ENCODE results near the gene LOXHD1. TPM values are rescaled to one million over a fixed set of nuclear protein-coding genes. Genes with fewer than 3 reads are reported as not detected.

The LOXHD1 gene
- total RNA-seq, 1 experiment from 2014 or later = not detected

DNA sequence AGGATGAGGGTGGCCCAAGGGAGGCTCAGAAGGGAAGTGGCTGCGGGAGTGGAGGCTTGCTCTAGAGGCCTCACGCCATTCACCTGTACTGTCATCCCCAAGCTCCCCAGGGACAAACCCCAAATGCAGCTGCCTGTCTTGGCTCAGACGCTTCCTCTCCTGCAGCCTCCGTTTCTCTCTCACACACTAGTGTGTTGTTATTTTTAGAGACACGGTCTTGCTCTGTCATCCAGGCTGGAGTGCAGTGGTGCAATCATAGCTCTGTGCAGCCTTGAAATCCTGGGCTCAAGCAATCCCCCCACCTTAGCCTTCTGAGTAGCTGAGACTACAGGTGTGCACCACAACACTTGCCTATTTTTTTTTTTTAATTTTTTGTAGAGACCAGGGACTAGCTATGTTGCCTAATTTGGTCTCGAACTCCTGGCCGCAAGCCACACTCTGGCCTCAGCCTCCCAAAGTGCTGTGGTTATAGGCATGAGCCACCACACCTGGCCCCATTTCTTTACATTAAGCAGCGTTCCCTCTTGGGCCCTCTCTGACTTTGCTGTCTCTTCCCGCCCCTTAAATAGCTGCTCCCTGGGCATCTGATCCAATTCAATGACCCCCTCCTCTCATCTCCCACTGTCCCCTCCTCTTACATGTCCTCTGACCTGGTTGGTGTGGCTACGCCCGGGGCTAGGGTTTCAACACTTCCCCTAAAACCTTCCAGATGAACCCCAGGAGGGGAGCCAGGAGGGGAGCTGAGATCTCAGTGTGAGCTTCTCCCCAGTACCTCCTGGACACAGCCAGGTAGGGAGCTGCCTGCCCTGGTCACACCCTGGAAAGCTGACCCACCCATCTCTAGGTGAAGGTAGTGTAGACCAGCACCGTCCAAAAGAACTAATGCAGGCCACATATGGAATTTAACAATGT lies 24.0 kb upstream of the LOXHD1 start:
- ChIA-PET CTCF (no interaction called here), POLR2A (no interaction called here)
- ATAC-seq = no peak
- TF ChIP-seq, protein P1, sequence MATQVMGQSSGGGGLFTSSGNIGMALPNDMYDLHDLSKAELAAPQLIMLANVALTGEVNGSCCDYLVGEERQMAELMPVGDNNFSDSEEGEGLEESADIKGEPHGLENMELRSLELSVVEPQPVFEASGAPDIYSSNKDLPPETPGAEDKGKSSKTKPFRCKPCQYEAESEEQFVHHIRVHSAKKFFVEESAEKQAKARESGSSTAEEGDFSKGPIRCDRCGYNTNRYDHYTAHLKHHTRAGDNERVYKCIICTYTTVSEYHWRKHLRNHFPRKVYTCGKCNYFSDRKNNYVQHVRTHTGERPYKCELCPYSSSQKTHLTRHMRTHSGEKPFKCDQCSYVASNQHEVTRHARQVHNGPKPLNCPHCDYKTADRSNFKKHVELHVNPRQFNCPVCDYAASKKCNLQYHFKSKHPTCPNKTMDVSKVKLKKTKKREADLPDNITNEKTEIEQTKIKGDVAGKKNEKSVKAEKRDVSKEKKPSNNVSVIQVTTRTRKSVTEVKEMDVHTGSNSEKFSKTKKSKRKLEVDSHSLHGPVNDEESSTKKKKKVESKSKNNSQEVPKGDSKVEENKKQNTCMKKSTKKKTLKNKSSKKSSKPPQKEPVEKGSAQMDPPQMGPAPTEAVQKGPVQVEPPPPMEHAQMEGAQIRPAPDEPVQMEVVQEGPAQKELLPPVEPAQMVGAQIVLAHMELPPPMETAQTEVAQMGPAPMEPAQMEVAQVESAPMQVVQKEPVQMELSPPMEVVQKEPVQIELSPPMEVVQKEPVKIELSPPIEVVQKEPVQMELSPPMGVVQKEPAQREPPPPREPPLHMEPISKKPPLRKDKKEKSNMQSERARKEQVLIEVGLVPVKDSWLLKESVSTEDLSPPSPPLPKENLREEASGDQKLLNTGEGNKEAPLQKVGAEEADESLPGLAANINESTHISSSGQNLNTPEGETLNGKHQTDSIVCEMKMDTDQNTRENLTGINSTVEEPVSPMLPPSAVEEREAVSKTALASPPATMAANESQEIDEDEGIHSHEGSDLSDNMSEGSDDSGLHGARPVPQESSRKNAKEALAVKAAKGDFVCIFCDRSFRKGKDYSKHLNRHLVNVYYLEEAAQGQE (IDR thresholded peaks at IDR 0.05; ENCODE audit: insufficient read depth in 1 of 2, low read depth in 2 of 2, low read length in 1 of 2) = no peak
- no peak for TF ChIP-seq TCF7L2 (IDR thresholded peaks at IDR 0.05; ENCODE audit: low read depth, low read length)
- no peak for TF ChIP-seq CTCF (IDR thresholded peaks at IDR 0.05)
- no peak for TF ChIP-seq SIN3A (IDR thresholded peaks at IDR 0.05; ENCODE audit: borderline replicate concordance, insufficient read depth, low read depth, low read length)
- TF ChIP-seq POLR2AphosphoS5 (IDR thresholded peaks at IDR 0.05; ENCODE audit: low read depth, low read length) = no peak
- no peak overlapping the region for H3K4me3 ChIP-seq (ENCODE audit: low read depth in 2 of 2, low read length in 2 of 2)
- in situ Hi-C loops (cut with HindIII; ENCODE audit: low pct_unique_long_range_greater_than_20kb, low sequenced_read_pairs) = no loop called here
- BruUV-seq (replicated peaks) = no TSS peak
- H3K36me3 ChIP-seq (ENCODE audit: control insufficient read depth, insufficient read depth, low read length) = no peaks in the 10 kb centered on the region
- no peak overlapping the region for H3K27ac ChIP-seq (ENCODE audit: low read length)
- no peak for DNase-seq (ENCODE audit: low read depth, low spot score)
- H3K27me3 ChIP-seq (ENCODE audit: control insufficient read depth, insufficient read depth, low read length) = no peaks in the 10 kb centered on the region
- no peaks in the 10 kb centered on the region for H3K9me3 ChIP-seq (ENCODE audit: control insufficient read depth, insufficient read depth, low read depth, low read length)
- H3K4me1 ChIP-seq (ENCODE audit: control insufficient read depth, insufficient read depth, low read length) = peaks cover 10% of the 10 kb centered on the region
- intact Hi-C loops (cut with micrococcal nuclease; ENCODE audit: unreplicated experiment) = no loop called here

GRCh38 chr18:46679846-46680598 lies 23.0 kb upstream of the LOXHD1 start:
- intact Hi-C loops (cut with micrococcal nuclease; ENCODE audit: unreplicated experiment) = no loop called here
- TF ChIP-seq, protein P1 (IDR thresholded peaks at IDR 0.05; ENCODE audit: insufficient read depth in 1 of 2, low read depth in 2 of 2, low read length in 1 of 2) = no peak
- TF ChIP-seq CTCF (IDR thresholded peaks at IDR 0.05) = no peak
- no peak for TF ChIP-seq SIN3A (IDR thresholded peaks at IDR 0.05; ENCODE audit: borderline replicate concordance, insufficient read depth, low read depth, low read length)
- no peak for TF ChIP-seq TCF7L2 (IDR thresholded peaks at IDR 0.05; ENCODE audit: low read depth, low read length)
- TF ChIP-seq POLR2AphosphoS5 (IDR thresholded peaks at IDR 0.05; ENCODE audit: low read depth, low read length) = no peak
- peaks cover 10% of the 10 kb centered on the region for H3K4me1 ChIP-seq (ENCODE audit: control insufficient read depth, insufficient read depth, low read length)
- ATAC-seq = no peak
- POLR2A ChIA-PET = no interaction called here
- no peaks in the 10 kb centered on the region for H3K9me3 ChIP-seq (ENCODE audit: control insufficient read depth, insufficient read depth, low read depth, low read length)
- in situ Hi-C loops (cut with HindIII; ENCODE audit: low pct_unique_long_range_greater_than_20kb, low sequenced_read_pairs) = no loop called here
- H3K27ac ChIP-seq (ENCODE audit: low read length) = no peak overlapping the region
- no peaks in the 10 kb centered on the region for H3K27me3 ChIP-seq (ENCODE audit: control insufficient read depth, insufficient read depth, low read length)
- no peak for DNase-seq (ENCODE audit: low read depth, low spot score)
- no peaks in the 10 kb centered on the region for H3K36me3 ChIP-seq (ENCODE audit: control insufficient read depth, insufficient read depth, low read length)
- BruUV-seq (replicated peaks) = no TSS peak
- H3K4me3 ChIP-seq (ENCODE audit: low read depth in 2 of 2, low read length in 2 of 2) = no peak overlapping the region
- CTCF ChIA-PET = no interaction called here

All from Panc1 (cell line).